ENCODE measurements around the gene GFER. TPM values are rescaled to one million over a fixed set of nuclear protein-coding genes. Genes with fewer than 3 reads are reported as not detected.

GFER gene
- total and polyA plus RNA-seq, 2 donors (not counting 1 experiment from before 2014, with no cell fraction given), result 15.6 to 30.4 TPM

GRCh38 chr16:1959269-1960039 lies 24.5 kb upstream of the GFER start, which contains the start of gene NDUFB10:
Gene NDUFB10, plus strand, starts transcription at chr16:1959538. Its CDS starts 87 bp downstream, at chr16:1959625.
- peaks cover 0 to 29% of the 10 kb centered on the region in 2 experiments for H3K36me3 ChIP-seq (replicated peaks in 1 of 2; ENCODE audit: control extremely low read depth in 1 of 2, control insufficient read depth in 1 of 2, extremely low read depth in 1 of 2, insufficient read depth in 2 of 2, low read length in 1 of 2)
- CTCF ChIA-PET, result interaction anchor here (0.6 to 2.2 kb wide), 4 partner anchors 29 to 194 kb away, joined by 3 to 5 read pairs (median 4); no protein-coding TSS in a partner anchor
- peak within 1 kb of the TSS; percentile 51 to 89 (median 86) for H3K4me3 ChIP-seq (ENCODE audit: control extremely low read depth in 1 of 5, extremely low read depth in 1 of 5, insufficient read depth in 1 of 5, low read depth in 2 of 5, low read length in 4 of 5)
- TF ChIP-seq EZH2 (IDR thresholded peaks at IDR 0.05; ENCODE audit: borderline replicate concordance, insufficient read depth, low read depth, low read length, poor library complexity, severe bottlenecking), result no peak
- TF ChIP-seq CTCF (IDR thresholded peaks at IDR 0.05), result peak; percentile 80
- peaks cover 3% of the 10 kb centered on the region for H3K27me3 Mint-ChIP-seq
- under 1% methylated on average over 76 of the region's 79 CpGs for WGBS (ENCODE audit: insufficient coverage)
- H3K27ac ChIP-seq (ENCODE audit: low read length in 2 of 2), result peak within 1 kb of the TSS; percentile 51 to 77
- H3K9ac ChIP-seq (ENCODE audit: low read length), result peak within 1 kb of the TSS; percentile 88
- peaks cover 23% of the 10 kb centered on the region for H4K20me1 ChIP-seq (ENCODE audit: control insufficient read depth, insufficient read depth, low read length, poor library complexity, severe bottlenecking)
- H3K27me3 ChIP-seq (replicated peaks in 1 of 4; ENCODE audit: control extremely low read depth in 1 of 4, control insufficient read depth in 3 of 4, insufficient read depth in 4 of 4, low read length in 3 of 4), result no peaks in the 10 kb centered on the region
- peaks cover 38% of the 10 kb centered on the region for H3K4me1 Mint-ChIP-seq
- H3K4me2 ChIP-seq (replicated peaks; ENCODE audit: low read depth, low read length, poor library complexity, severe bottlenecking), result peak within 1 kb of the TSS; percentile 83
- peaks cover 24 to 47% of the 10 kb centered on the region in 2 donors for H3K4me1 ChIP-seq (ENCODE audit: control insufficient read depth in 2 of 2, insufficient read depth in 2 of 2, low read length in 2 of 2)
- H3K9me3 ChIP-seq (ENCODE audit: control extremely low read depth in 1 of 3, control insufficient read depth in 2 of 3, insufficient read depth in 1 of 3, low read length in 2 of 3), result no peaks in the 10 kb centered on the region
- peak within 1 kb of the TSS; percentile 89 for H3K4me3 Mint-ChIP-seq
- peak within 1 kb of the TSS; percentile 93 for H2AFZ ChIP-seq (ENCODE audit: insufficient read depth, low read depth, low read length, poor library complexity, severe bottlenecking)
- peak; percentile 93 for DNase-seq
- no peaks in the 10 kb centered on the region for H3K9me3 Mint-ChIP-seq (ENCODE audit: insufficient read depth)
- intact Hi-C loops (cut with micrococcal nuclease), result loop anchor here (1.0 to 2.0 kb wide), 5 partner anchors 12 to 309 kb away; partner anchors contain the start of genes RNPS1, TRAF7 and ZNF598
- ATAC-seq (ENCODE audit: low read depth), result peak; percentile 94
- POLR2A ChIA-PET, result interaction anchor here (1.0 to 2.5 kb wide), 4 partner anchors 12 to 195 kb away, joined by 3 to 10 read pairs (median 6); partner anchors contain the start of genes TBL3 and TRAF7
- H3K79me2 ChIP-seq (ENCODE audit: control insufficient read depth, insufficient read depth, low read length), result peaks cover 25% of the 10 kb centered on the region
- H3K27ac Mint-ChIP-seq, result peak within 1 kb of the TSS; percentile 89
